ENCODE data around the gene SLC31A2.

SLC31A2 gene

GRCh38 chr9:113185271-113185670, 34.5 kb downstream of the SLC31A2 start:
- no peak for DNase-seq (ENCODE audit: extremely low read depth, insufficient read length)
- Histone ChIP-seq H3K27me3 (replicated peaks; ENCODE audit: control insufficient read depth, insufficient read depth, low read length) (no peaks in the 10 kb centered on the region), H3K4me3 (replicated peaks; ENCODE audit: low read depth, low read length) (no peak overlapping the region), H3K36me3 (ENCODE audit: control insufficient read depth, insufficient read depth, low read length) (peaks cover 15% of the 10 kb centered on the region)
- TF ChIP-seq CTCF (IDR thresholded peaks at IDR 0.05; ENCODE audit: insufficient read depth, low read length, poor library complexity, severe bottlenecking), result no peak

GRCh38 chr9:113186137-113186755, 35.4 kb downstream of the SLC31A2 start:
- peaks cover 15% of the 10 kb centered on the region for H3K36me3 ChIP-seq (ENCODE audit: control insufficient read depth, insufficient read depth, low read length)
- no peak for DNase-seq (ENCODE audit: extremely low read depth, insufficient read length)
- no peak for TF ChIP-seq CTCF (IDR thresholded peaks at IDR 0.05; ENCODE audit: insufficient read depth, low read length, poor library complexity, severe bottlenecking)

GRCh38 chr9:113187929-113188595, 37.3 kb downstream of the SLC31A2 start:
- Histone ChIP-seq H3K4me3 (replicated peaks; ENCODE audit: low read depth, low read length) (no peak overlapping the region), H3K36me3 (ENCODE audit: control insufficient read depth, insufficient read depth, low read length) (peaks cover 14% of the 10 kb centered on the region), H3K27me3 (replicated peaks; ENCODE audit: control insufficient read depth, insufficient read depth, low read length) (no peaks in the 10 kb centered on the region)
- TF ChIP-seq CTCF (IDR thresholded peaks at IDR 0.05; ENCODE audit: insufficient read depth, low read length, poor library complexity, severe bottlenecking), result no peak
- DNase-seq (ENCODE audit: extremely low read depth, insufficient read length), result no peak

More at GRCh38 chr9:113186137-113186755, 35.4 kb downstream of the SLC31A2 start:
- Histone ChIP-seq H3K27me3 (replicated peaks; ENCODE audit: control insufficient read depth, insufficient read depth, low read length) (no peaks in the 10 kb centered on the region), H3K4me3 (replicated peaks; ENCODE audit: low read depth, low read length) (no peak overlapping the region)

- no peak for DNase-seq (ENCODE audit: extremely low read depth, insufficient read length)
- Histone ChIP-seq H3K4me3 (replicated peaks; ENCODE audit: low read depth, low read length) (no peak overlapping the region), H3K36me3 (ENCODE audit: control insufficient read depth, insufficient read depth, low read length) (peaks cover 11% of the 10 kb centered on the region), H3K27me3 (replicated peaks; ENCODE audit: control insufficient read depth, insufficient read depth, low read length) (no peaks in the 10 kb centered on the region)
- TF ChIP-seq CTCF (IDR thresholded peaks at IDR 0.05; ENCODE audit: insufficient read depth, low read length, poor library complexity, severe bottlenecking), result no peak
Measured at GRCh38 chr9:113192455-113192854, 41.6 kb downstream of the SLC31A2 start.

- Histone ChIP-seq H3K4me3 (replicated peaks; ENCODE audit: low read depth, low read length) (no peak overlapping the region), H3K36me3 (ENCODE audit: control insufficient read depth, insufficient read depth, low read length) (peaks cover 3% of the 10 kb centered on the region; the same call in 1 of the 2 replicates), H3K27me3 (replicated peaks; ENCODE audit: control insufficient read depth, insufficient read depth, low read length) (no peaks in the 10 kb centered on the region)
- TF ChIP-seq CTCF (IDR thresholded peaks at IDR 0.05; ENCODE audit: insufficient read depth, low read length, poor library complexity, severe bottlenecking), result no peak
- DNase-seq (ENCODE audit: extremely low read depth, insufficient read length), result no peak
Measured at GRCh38 chr9:113199683-113200329, 49.0 kb downstream of the SLC31A2 start.

All from GM06990 (cell line).